Thyroid gland (tissue), 4 donors: ENCODE data around the gene RPL22. TPM values are rescaled to one million over a fixed set of nuclear protein-coding genes. Genes with fewer than 3 reads are reported as not detected.

Experiments
- DNase-seq, 2 donors: peaks; one replicate each; pipeline ENCODE4 v3.0.0-alpha.2; 2019
- H3K27ac ChIP-seq, 3 donors: fragments of 200-600 bp; sonication (generic); 1 replicate in 2 of 3; 2 replicates in 1 of 3; pipeline ENCODE4 v1.5.1; 2016 to 2019; ENCODE audit warnings: mild to moderate bottlenecking in 1 of 3, moderate library complexity in 1 of 3
- H3K27me3 ChIP-seq: fragments of 200-600 bp; sonication (generic); one replicate; pipeline ENCODE4 v1.5.1; 2019
- H3K36me3 ChIP-seq, 2 donors: fragments of 200-600 bp; sonication (generic); one replicate each; pipeline ENCODE4 v1.5.1; 2016 to 2019
- H3K4me1 ChIP-seq, 2 donors: fragments of 200-600 bp; sonication (generic); one replicate each; pipeline ENCODE4 v1.5.1; 2017 to 2019
- H3K4me3 ChIP-seq, 3 donors: fragments of 200-600 bp; sonication (generic); replicated peaks in 1 of 3; 1 replicate in 2 of 3; 2 replicates in 1 of 3; pipeline ENCODE4 v1.5.1; 2016; ENCODE audit warnings: mild to moderate bottlenecking in 1 of 3
- H3K9me3 ChIP-seq: fragments of 200-600 bp; sonication (generic); one replicate; pipeline ENCODE4 v1.5.1; 2017
- POLR2A ChIP-seq, 2 donors: fragments of 450-650 bp; IDR thresholded peaks; one replicate each; pipeline ENCODE4 v1.6.1; 2017; ENCODE audit warnings: antibody characterized with exemption in 2 of 2, mild to moderate bottlenecking in 2 of 2, moderate library complexity in 1 of 2
- whole genome bisulfite sequencing, 2 donors: methylation state at CpG; one replicate each; pipeline ENCODE4 v1.1.5; 2017; 5-methylcytosine and 5-hydroxymethylcytosine counted together
- intact Hi-C: fragments of 100-400 bp; cut with DNase I; formaldehyde crosslinking; loops from one replicate; pipeline ENCODE4 v1.15.1; 2023
- total RNA-seq, 4 donors: library from RNA; depleted of rRNA; stranded (reverse); fragments of >200 nt; gene quantifications; one replicate each; pipeline ENCODE4 v1.2.3, GENCODE V29; 2016
- TF ChIP-seq, protein P1 (sequence below), 6 experiments: fragments of 200-600 bp in 3 of 6; fragments of 450-650 bp in 3 of 6; sonication (generic) in 3 of 6; IDR thresholded peaks; one replicate each; pipeline ENCODE4 v1.5.1; 2016 to 2019; ENCODE audit warnings: antibody characterized with exemption in 6 of 6, mild to moderate bottlenecking in 2 of 6, inconsistent platforms in 1 of 6, moderate library complexity in 1 of 6

Gene RPL22
- total RNA-seq, 4 donors from 2014 or later: 154 to 230 (median 181) TPM

DNA sequence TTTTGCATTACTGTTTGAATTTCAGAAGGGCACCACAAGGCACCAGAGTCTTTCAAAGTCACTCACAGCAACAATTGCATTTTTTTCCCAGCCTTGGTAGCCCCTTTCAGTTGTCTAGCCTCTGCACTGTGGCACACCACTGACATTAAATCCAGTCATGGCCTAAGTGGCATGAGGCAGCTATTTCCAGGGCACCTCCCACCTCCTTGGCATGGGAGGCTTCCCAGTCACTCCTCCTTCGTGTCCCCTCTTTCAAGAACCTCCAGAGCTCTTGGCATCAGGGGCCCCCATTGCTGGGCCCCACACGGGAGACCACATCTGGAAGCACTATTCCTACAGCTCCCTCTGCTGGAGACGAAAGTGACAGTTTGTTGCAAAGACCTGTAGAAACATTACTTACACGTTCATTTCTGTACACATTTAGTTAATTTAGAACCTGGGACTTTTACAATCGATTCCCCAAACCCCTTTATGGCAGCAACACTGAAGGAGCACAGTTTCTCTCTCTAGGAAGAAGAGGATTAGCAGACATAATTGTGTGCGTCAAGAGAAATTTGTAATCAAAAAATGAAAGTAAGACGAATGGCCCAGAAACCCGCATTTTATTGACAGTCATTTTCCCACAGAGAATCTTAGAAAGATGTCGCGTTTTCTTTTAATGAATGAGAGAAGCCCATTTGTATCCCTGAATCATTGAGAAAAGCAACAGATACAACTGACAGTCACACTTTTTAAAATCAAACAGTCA lies 13.6 kb downstream of the RPL22 start:
- Histone ChIP-seq H3K27me3 (no peaks in the 10 kb centered on the region), H3K4me1 (peaks cover under 1 to 13% of the 10 kb centered on the region in 2 donors), H3K4me3 (no peak overlapping the region), H3K36me3 (peaks cover 23 to 33% of the 10 kb centered on the region in 2 donors), H3K27ac (no peak overlapping the region), H3K9me3 (no peaks in the 10 kb centered on the region)
- TF ChIP-seq, protein P1, sequence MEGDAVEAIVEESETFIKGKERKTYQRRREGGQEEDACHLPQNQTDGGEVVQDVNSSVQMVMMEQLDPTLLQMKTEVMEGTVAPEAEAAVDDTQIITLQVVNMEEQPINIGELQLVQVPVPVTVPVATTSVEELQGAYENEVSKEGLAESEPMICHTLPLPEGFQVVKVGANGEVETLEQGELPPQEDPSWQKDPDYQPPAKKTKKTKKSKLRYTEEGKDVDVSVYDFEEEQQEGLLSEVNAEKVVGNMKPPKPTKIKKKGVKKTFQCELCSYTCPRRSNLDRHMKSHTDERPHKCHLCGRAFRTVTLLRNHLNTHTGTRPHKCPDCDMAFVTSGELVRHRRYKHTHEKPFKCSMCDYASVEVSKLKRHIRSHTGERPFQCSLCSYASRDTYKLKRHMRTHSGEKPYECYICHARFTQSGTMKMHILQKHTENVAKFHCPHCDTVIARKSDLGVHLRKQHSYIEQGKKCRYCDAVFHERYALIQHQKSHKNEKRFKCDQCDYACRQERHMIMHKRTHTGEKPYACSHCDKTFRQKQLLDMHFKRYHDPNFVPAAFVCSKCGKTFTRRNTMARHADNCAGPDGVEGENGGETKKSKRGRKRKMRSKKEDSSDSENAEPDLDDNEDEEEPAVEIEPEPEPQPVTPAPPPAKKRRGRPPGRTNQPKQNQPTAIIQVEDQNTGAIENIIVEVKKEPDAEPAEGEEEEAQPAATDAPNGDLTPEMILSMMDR (IDR thresholded peaks at IDR 0.05): peak in 1 of 6 experiments; percentile 30
- TF ChIP-seq POLR2A (IDR thresholded peaks at IDR 0.05): no peak
- DNase-seq: no peak
- intact Hi-C loops: no loop called here
- 70 to 76% methylated on average over 10 of the region's 10 CpGs for WGBS, 2 donors

DNA sequence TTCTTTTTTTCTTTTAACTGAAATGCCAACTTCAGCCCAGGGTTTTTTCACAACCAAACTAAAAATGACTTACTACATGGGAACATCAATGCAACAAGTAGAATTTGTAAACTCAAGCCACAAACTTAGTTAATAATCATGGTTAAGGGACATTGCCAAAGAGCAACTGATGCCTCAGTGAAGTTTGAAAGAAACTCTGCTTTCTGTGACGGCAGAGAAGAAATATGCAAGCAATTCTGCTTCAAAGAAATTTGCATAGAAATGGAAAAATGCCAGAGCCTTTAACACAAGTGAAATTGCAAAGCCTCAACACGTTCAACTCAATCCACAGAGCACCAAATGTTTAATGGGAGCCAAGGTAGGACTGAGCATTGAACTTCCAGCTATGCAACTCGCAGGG lies 14.2 kb downstream of the RPL22 start:
- no peak for TF ChIP-seq POLR2A (IDR thresholded peaks at IDR 0.05)
- TF ChIP-seq, protein P1 (IDR thresholded peaks at IDR 0.05): no peak
- Histone ChIP-seq H3K4me1 (peaks cover 3 to 18% of the 10 kb centered on the region in 2 donors), H3K4me3 (no peak overlapping the region), H3K9me3 (no peaks in the 10 kb centered on the region), H3K27me3 (no peaks in the 10 kb centered on the region), H3K36me3 (peaks cover 16 to 26% of the 10 kb centered on the region in 2 donors), H3K27ac (no peak overlapping the region)
- no peak for DNase-seq
- WGBS, 2 donors: 84 to 86% methylated on average over 3 of the region's 3 CpGs
- intact Hi-C loops: no loop called here

- no peak for TF ChIP-seq POLR2A (IDR thresholded peaks at IDR 0.05)
- TF ChIP-seq, protein P1 (IDR thresholded peaks at IDR 0.05): no peak
- DNase-seq: no peak
- peaks cover 15 to 17% of the 10 kb centered on the region in 2 donors for H3K36me3 ChIP-seq
- H3K27ac ChIP-seq: no peak overlapping the region
- no peak overlapping the region for H3K4me3 ChIP-seq
- H3K27me3 ChIP-seq: no peaks in the 10 kb centered on the region
- intact Hi-C loops: no loop called here
- H3K9me3 ChIP-seq: no peaks in the 10 kb centered on the region
- peaks cover 3 to 24% of the 10 kb centered on the region in 2 donors for H3K4me1 ChIP-seq
- 81 to 92% methylated on average over 13 of the region's 13 CpGs for WGBS, 2 donors
Measured at GRCh38 chr1:6184083-6184783, 15.2 kb downstream of the RPL22 start.

GRCh38 chr1:6183520-6183989 lies 15.8 kb downstream of the RPL22 start:
- 35 to 46% methylated on average over 6 of the region's 6 CpGs for WGBS, 2 donors
- intact Hi-C loops: no loop called here
- peaks cover 7 to 31% of the 10 kb centered on the region in 2 donors for H3K4me1 ChIP-seq

More at GRCh38 chr1:6183520-6183989, 15.8 kb downstream of the RPL22 start:
- no peaks in the 10 kb centered on the region for H3K9me3 ChIP-seq
- H3K27ac ChIP-seq: no peak overlapping the region
- DNase-seq: peak; percentile 21 to 36
- peaks cover 6% of the 10 kb centered on the region for H3K27me3 ChIP-seq
- peaks cover 8 to 11% of the 10 kb centered on the region in 2 donors for H3K36me3 ChIP-seq
- TF ChIP-seq, protein P1 (IDR thresholded peaks at IDR 0.05): no peak
- no peak for TF ChIP-seq POLR2A (IDR thresholded peaks at IDR 0.05)
- H3K4me3 ChIP-seq: no peak overlapping the region
